Measurements from ENCODE around the gene FYN.

- TF ChIP-seq CTCF (optimal IDR thresholded peaks at IDR 0.05 in 1 of 3, IDR thresholded peaks at IDR 0.05 in 1 of 3, conservative IDR thresholded peaks at IDR 0.05 in 1 of 3; ENCODE audit: extremely low read depth in 1 of 3, insufficient read depth in 2 of 3, low read length in 3 of 3) (no peak), EZH2 (IDR thresholded peaks at IDR 0.05; ENCODE audit: low read length) (no peak)
Measured at GRCh38 chr6:111750753-111751673, 122.2 kb downstream of the FYN start.
